Suprapubic skin (tissue), 4 donors: ENCODE measurements around the gene RICTOR. TPM values are rescaled to one million over a fixed set of nuclear protein-coding genes. Genes with fewer than 3 reads are reported as not detected.

Experiments
- DNase-seq, 2 donors: peaks; one replicate each; pipeline ENCODE4 v3.0.0-alpha.2; 2019; ENCODE audit warnings: low spot score in 2 of 2
- H3K27ac ChIP-seq: fragments of 200-600 bp; sonication (generic); one replicate; pipeline ENCODE4 v1.5.1; 2019
- H3K27me3 ChIP-seq: fragments of 200-600 bp; sonication (generic); one replicate; pipeline ENCODE4 v1.5.1; 2019
- H3K36me3 ChIP-seq: fragments of 200-600 bp; sonication (generic); one replicate; pipeline ENCODE4 v1.5.1; 2019
- H3K4me1 ChIP-seq: fragments of 200-600 bp; sonication (generic); one replicate; pipeline ENCODE4 v1.5.1; 2019
- H3K4me3 ChIP-seq: fragments of 200-600 bp; sonication (generic); one replicate; pipeline ENCODE4 v1.5.1; 2019; ENCODE audit warnings: mild to moderate bottlenecking
- H3K9me3 ChIP-seq: fragments of 200-600 bp; sonication (generic); one replicate; pipeline ENCODE4 v1.5.1; 2019
- EP300 ChIP-seq: sonication (generic); formaldehyde crosslinking; IDR thresholded peaks from one replicate; pipeline ENCODE4 v1.6.1; 2017; ENCODE audit warnings: antibody characterized with exemption
- POLR2A ChIP-seq, 2 donors: fragments of 450-650 bp; IDR thresholded peaks; one replicate each; pipeline ENCODE4 v1.6.1; 2017; ENCODE audit warnings: antibody characterized with exemption in 2 of 2, mild to moderate bottlenecking in 2 of 2, moderate library complexity in 2 of 2
- POLR2AphosphoS5 ChIP-seq, 3 donors: sonication (generic); formaldehyde crosslinking; IDR thresholded peaks; one replicate each; pipeline ENCODE4 v1.6.1; 2017; ENCODE audit warnings: antibody characterized with exemption in 3 of 3
- WGBS: methylation state at CpG from one replicate; pipeline ENCODE4 v1.1.5; 2018; 5-methylcytosine and 5-hydroxymethylcytosine counted together
- total RNA-seq, 4 donors: library from RNA; depleted of rRNA; stranded (reverse); fragments of >200 nt; gene quantifications; one replicate each; pipeline ENCODE4 v1.1.0, GENCODE V29; 2016
- TF ChIP-seq, protein P1 (sequence below), 2 donors: fragments of 200-600 bp in 1 of 2; fragments of 450-650 bp in 1 of 2; sonication (generic) in 1 of 2; IDR thresholded peaks; one replicate each; pipeline ENCODE4 v1.5.1; 2016 to 2019; ENCODE audit warnings: antibody characterized with exemption in 2 of 2, mild to moderate bottlenecking in 1 of 2, moderate library complexity in 1 of 2

The RICTOR gene
- total RNA-seq, 4 donors from 2014 or later = 24.9 to 92.6 (median 28.7) TPM

- H3K36me3 ChIP-seq = no peaks in the 10 kb centered on the region
- H3K27ac ChIP-seq = no peak overlapping the region
- 62% methylated on average over 1 of the region's 1 CpG for WGBS
- no peak overlapping the region for H3K4me3 ChIP-seq
- TF ChIP-seq, protein P1, sequence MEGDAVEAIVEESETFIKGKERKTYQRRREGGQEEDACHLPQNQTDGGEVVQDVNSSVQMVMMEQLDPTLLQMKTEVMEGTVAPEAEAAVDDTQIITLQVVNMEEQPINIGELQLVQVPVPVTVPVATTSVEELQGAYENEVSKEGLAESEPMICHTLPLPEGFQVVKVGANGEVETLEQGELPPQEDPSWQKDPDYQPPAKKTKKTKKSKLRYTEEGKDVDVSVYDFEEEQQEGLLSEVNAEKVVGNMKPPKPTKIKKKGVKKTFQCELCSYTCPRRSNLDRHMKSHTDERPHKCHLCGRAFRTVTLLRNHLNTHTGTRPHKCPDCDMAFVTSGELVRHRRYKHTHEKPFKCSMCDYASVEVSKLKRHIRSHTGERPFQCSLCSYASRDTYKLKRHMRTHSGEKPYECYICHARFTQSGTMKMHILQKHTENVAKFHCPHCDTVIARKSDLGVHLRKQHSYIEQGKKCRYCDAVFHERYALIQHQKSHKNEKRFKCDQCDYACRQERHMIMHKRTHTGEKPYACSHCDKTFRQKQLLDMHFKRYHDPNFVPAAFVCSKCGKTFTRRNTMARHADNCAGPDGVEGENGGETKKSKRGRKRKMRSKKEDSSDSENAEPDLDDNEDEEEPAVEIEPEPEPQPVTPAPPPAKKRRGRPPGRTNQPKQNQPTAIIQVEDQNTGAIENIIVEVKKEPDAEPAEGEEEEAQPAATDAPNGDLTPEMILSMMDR (IDR thresholded peaks at IDR 0.05) = no peak
- TF ChIP-seq EP300 = no peak
- no peak for TF ChIP-seq POLR2AphosphoS5 (IDR thresholded peaks at IDR 0.05)
- no peak for TF ChIP-seq POLR2A (IDR thresholded peaks at IDR 0.05)
- H3K4me1 ChIP-seq = no peaks in the 10 kb centered on the region
- DNase-seq = no peak
- H3K9me3 ChIP-seq = no peaks in the 10 kb centered on the region
- H3K27me3 ChIP-seq = no peaks in the 10 kb centered on the region
Observed at GRCh38 chr5:39104221-39104620, 30.0 kb upstream of the RICTOR start.

- TF ChIP-seq POLR2AphosphoS5 (IDR thresholded peaks at IDR 0.05) = no peak
- WGBS = 84% methylated on average over 4 of the region's 4 CpGs
- no peak overlapping the region for H3K27ac ChIP-seq
- H3K9me3 ChIP-seq = no peaks in the 10 kb centered on the region
- H3K36me3 ChIP-seq = no peaks in the 10 kb centered on the region
- no peaks in the 10 kb centered on the region for H3K4me1 ChIP-seq
- H3K4me3 ChIP-seq = no peak overlapping the region
- no peaks in the 10 kb centered on the region for H3K27me3 ChIP-seq
- no peak for DNase-seq
Observed at GRCh38 chr5:39102684-39103155, 28.5 kb upstream of the RICTOR start.

GRCh38 chr5:39100851-39101396, 26.7 kb upstream of the RICTOR start:
- Histone ChIP-seq H3K9me3 (no peaks in the 10 kb centered on the region), H3K27ac (no peak overlapping the region), H3K4me1 (no peaks in the 10 kb centered on the region), H3K4me3 (no peak overlapping the region), H3K27me3 (no peaks in the 10 kb centered on the region), H3K36me3 (no peaks in the 10 kb centered on the region)
- WGBS = 81% methylated on average over 7 of the region's 7 CpGs
- DNase-seq = no peak
- TF ChIP-seq, protein P1 (IDR thresholded peaks at IDR 0.05) = no peak
- no peak for TF ChIP-seq POLR2AphosphoS5 (IDR thresholded peaks at IDR 0.05)
- TF ChIP-seq EP300 = no peak
- no peak for TF ChIP-seq POLR2A (IDR thresholded peaks at IDR 0.05)

- Histone ChIP-seq H3K4me1 (no peaks in the 10 kb centered on the region), H3K4me3 (no peak overlapping the region), H3K36me3 (no peaks in the 10 kb centered on the region), H3K27ac (no peak overlapping the region), H3K9me3 (no peaks in the 10 kb centered on the region), H3K27me3 (no peaks in the 10 kb centered on the region)
- DNase-seq = no peak
- TF ChIP-seq POLR2A (IDR thresholded peaks at IDR 0.05) (no peak), POLR2AphosphoS5 (IDR thresholded peaks at IDR 0.05) (no peak), EP300 (no peak)
- TF ChIP-seq, protein P1 (IDR thresholded peaks at IDR 0.05) = no peak
- WGBS = 88% methylated on average over 6 of the region's 6 CpGs
Observed at GRCh38 chr5:39100301-39100850, 26.2 kb upstream of the RICTOR start.

DNA sequence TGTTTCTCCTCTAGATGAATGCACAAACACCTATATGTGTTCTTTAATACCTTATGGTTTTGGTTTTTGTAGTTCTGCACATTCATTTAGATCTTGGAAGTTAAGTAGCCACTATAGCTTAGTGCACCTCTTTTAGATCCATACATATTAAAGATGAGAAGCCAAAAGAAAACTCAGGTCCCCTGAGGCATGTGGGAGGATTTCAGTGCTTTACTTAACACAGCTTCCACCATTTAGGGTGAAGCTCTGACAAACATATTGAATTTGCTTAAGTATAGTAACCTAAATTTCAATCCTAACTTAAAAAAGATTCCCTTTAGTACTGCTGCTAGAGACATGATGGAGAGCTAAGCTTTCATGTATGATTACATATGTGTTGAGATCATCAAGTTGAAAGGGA, 25.6 kb upstream of the RICTOR start:
- no peaks in the 10 kb centered on the region for H3K27me3 ChIP-seq
- no peak overlapping the region for H3K4me3 ChIP-seq
- no peaks in the 10 kb centered on the region for H3K4me1 ChIP-seq
- no peak for TF ChIP-seq POLR2A (IDR thresholded peaks at IDR 0.05)
- TF ChIP-seq EP300 = no peak
- no peak for TF ChIP-seq POLR2AphosphoS5 (IDR thresholded peaks at IDR 0.05)
- TF ChIP-seq, protein P1 (IDR thresholded peaks at IDR 0.05) = no peak
- DNase-seq = no peak
- no peak overlapping the region for H3K27ac ChIP-seq
- no peaks in the 10 kb centered on the region for H3K9me3 ChIP-seq
- H3K36me3 ChIP-seq = no peaks in the 10 kb centered on the region
